Measurements from ENCODE around the gene WNT5B.

Gene WNT5B

GRCh38 chr12:1650260-1650977 is 21.4 kb downstream of the WNT5B start:
- TF ChIP-seq CTCF (IDR thresholded peaks at IDR 0.05; ENCODE audit: borderline replicate concordance, insufficient read depth, low read depth, low read length) = no peak
- H3K4me3 ChIP-seq (ENCODE audit: low read depth, low read length) = no peak overlapping the region

GRCh38 chr12:1650978-1651361 is 21.9 kb downstream of the WNT5B start:
- H3K4me3 ChIP-seq (ENCODE audit: low read depth, low read length) = no peak overlapping the region
- no peak for TF ChIP-seq CTCF (IDR thresholded peaks at IDR 0.05; ENCODE audit: borderline replicate concordance, insufficient read depth, low read depth, low read length)

GRCh38 chr12:1651946-1652345 is 22.9 kb downstream of the WNT5B start:
- no peak overlapping the region for H3K4me3 ChIP-seq (ENCODE audit: low read depth, low read length)
- no peak for TF ChIP-seq CTCF (IDR thresholded peaks at IDR 0.05; ENCODE audit: borderline replicate concordance, insufficient read depth, low read depth, low read length)

- no peak overlapping the region for H3K4me3 ChIP-seq (ENCODE audit: low read depth, low read length)
- no peak for TF ChIP-seq CTCF (IDR thresholded peaks at IDR 0.05; ENCODE audit: borderline replicate concordance, insufficient read depth, low read depth, low read length)
These were observed 26.3 kb downstream of the WNT5B start for GRCh38 chr12:1655225-1655788.

GRCh38 chr12:1656902-1657301 is 27.9 kb downstream of the WNT5B start:
- H3K4me3 ChIP-seq (ENCODE audit: low read depth, low read length) = no peak overlapping the region
- no peak for TF ChIP-seq CTCF (IDR thresholded peaks at IDR 0.05; ENCODE audit: borderline replicate concordance, insufficient read depth, low read depth, low read length)

GRCh38 chr12:1657688-1658087 is 28.7 kb downstream of the WNT5B start:
- no peak overlapping the region for H3K4me3 ChIP-seq (ENCODE audit: low read depth, low read length)
- TF ChIP-seq CTCF (IDR thresholded peaks at IDR 0.05; ENCODE audit: borderline replicate concordance, insufficient read depth, low read depth, low read length) = no peak

All from GM12875 (cell line).